ENCODE data around the gene NCF2. TPM values are rescaled to one million over a fixed set of nuclear protein-coding genes. Genes with fewer than 3 reads are reported as not detected.

Gene NCF2
- total and polyA plus RNA-seq, 2 donors = 5.8 to 8.6 TPM

DNA sequence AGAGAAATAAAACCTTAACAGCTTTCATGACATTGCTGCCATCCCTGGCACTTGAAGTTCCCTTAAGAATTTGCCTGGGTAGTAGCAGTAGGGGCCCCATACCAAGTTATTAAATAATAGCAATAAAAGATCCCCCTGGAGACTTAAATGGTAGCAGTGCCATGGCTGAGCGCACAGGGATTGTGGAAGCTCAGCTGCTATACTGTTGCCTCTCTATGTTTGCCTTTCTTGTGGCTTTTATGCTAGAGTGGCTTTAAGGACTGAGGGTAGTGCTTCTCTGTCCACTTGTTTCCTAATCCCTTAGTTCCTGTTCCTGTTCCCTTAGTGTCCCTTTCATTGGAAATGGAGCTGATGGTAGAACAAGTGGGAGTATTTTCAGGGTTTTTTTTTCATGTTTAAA lies 42.1 kb downstream of the NCF2 start:
- 97% methylated on average over 1 of the region's 1 CpG for WGBS
- Histone ChIP-seq H3K4me3 (ENCODE audit: low read depth, low read length) (no peak overlapping the region), H3K4me1 (ENCODE audit: insufficient read depth) (no peaks in the 10 kb centered on the region), H3K27ac (ENCODE audit: low read depth) (no peak overlapping the region), H3K36me3 (ENCODE audit: insufficient read depth) (peaks cover 10% of the 10 kb centered on the region)
- DNase-seq (ENCODE audit: extremely low spot score) = no peak

DNA sequence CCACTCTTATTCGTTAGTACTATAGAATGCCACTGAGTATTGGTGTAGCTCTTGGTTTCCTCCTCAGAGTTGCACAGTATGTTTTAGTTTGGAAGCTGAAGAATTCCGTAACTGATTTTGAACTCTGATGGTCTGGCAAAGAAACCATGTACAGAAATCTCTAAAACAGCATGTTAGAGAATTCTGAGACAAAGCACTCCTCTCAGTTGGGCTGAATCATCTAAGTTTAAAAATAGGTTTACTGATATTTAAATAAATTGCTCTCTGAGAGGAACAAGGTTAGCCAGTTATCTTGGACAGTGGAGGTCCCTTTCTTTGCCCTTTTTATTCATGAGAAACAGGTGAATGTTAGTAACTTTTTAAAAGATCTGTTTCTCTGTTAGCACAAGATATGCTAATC lies 43.8 kb downstream of the NCF2 start:
- H3K36me3 ChIP-seq (ENCODE audit: insufficient read depth) = peaks cover 6% of the 10 kb centered on the region
- no peaks in the 10 kb centered on the region for H3K4me1 ChIP-seq (ENCODE audit: insufficient read depth)
- no peak for DNase-seq (ENCODE audit: extremely low spot score)
- no peak overlapping the region for H3K27ac ChIP-seq (ENCODE audit: low read depth)
- 85% methylated on average over 2 of the region's 2 CpGs for WGBS
- no peak overlapping the region for H3K4me3 ChIP-seq (ENCODE audit: low read depth, low read length)

DNA sequence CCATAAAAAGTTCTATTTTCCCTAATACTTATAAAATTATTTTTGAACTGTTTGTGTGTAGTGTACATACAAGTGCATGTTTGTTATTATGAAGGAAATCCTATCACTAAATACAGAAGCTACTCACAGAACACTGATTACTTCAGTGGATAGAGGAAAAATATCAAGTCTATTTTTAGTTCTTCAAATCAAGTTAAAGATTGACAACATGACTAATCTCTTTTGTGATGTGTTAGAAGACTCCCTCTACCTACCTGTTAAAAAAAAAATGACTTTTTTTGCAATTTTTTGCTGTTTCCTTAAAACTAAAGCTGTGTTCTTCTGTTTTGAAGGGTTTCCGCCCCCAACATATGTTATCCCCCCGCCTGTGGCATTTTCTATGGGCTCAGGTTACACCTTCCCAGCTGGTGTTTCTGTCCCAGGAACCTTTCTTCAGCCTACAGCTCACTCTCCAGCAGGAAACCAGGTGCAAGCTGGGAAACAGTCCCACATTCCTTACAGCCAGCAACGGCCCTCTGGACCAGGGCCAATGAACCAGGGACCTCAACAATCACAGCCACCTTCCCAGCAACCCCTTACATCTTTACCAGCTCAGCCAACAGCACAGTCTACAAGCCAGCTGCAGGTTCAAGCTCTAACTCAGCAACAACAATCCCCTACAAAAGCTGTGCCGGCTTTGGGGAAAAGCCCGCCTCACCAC lies 45.5 kb downstream of the NCF2 start:
- DNase-seq (ENCODE audit: extremely low spot score) = no peak

DNA sequence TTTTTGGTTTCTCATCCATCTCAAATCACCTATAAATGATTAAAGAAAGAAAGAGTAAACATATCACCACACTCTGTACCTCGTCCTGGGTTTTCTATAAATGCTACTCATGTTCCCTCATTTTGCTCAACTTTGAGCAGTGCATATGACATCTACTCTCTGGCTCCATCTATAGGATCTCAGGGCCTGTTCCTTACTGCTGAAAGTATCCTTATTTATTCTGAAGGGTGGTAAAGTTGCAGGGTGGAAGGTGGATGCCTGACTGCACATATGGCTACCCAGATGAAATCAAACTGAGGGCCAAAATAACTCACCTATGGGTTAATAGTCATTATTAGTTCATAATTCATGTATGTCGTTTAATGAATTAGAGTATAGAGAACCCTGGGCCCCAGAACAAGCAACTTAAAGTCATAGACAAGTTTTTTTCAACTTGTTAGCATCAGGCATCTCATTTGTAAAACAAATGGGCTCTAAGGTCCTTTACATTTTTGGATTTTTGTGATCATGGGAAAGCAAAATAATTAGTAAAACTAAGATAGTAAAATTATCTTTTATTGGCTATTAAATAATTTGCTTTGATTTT lies 46.5 kb downstream of the NCF2 start:
- Histone ChIP-seq H3K4me1 (ENCODE audit: insufficient read depth) (no peaks in the 10 kb centered on the region), H3K27ac (ENCODE audit: low read depth) (no peak overlapping the region), H3K4me3 (ENCODE audit: low read depth, low read length) (no peak overlapping the region), H3K36me3 (ENCODE audit: insufficient read depth) (peaks cover 8% of the 10 kb centered on the region)
- DNase-seq (ENCODE audit: extremely low spot score) = peak; percentile 13
- 40% methylated on average over 2 of the region's 2 CpGs for WGBS

More for the DNA sequence above, 45.5 kb downstream of the NCF2 start:
- Histone ChIP-seq H3K4me1 (ENCODE audit: insufficient read depth) (no peaks in the 10 kb centered on the region), H3K36me3 (ENCODE audit: insufficient read depth) (peaks cover 8% of the 10 kb centered on the region), H3K27ac (ENCODE audit: low read depth) (no peak overlapping the region), H3K4me3 (ENCODE audit: low read depth, low read length) (no peak overlapping the region)
- whole genome bisulfite sequencing = 76% methylated on average over 5 of the region's 5 CpGs

DNA sequence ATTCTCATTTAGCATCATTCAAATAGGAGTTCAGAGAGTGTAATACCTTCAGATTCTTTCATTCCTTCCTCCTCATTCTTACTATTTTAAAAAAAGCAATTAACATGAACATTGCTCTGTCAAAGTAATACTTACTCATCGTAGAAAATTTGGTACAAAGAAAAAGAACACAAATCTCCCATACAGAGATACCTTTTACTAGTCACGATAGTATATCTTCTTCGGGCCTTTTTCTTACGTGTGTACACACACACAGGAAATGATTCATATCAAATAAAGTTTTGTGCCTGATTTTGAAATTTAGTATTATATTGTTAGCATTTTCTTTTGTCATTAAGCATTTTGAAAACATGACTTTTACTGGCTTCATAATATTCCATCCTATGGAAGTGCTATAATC lies 52.9 kb downstream of the NCF2 start:
- H3K27ac ChIP-seq (ENCODE audit: low read depth) = no peak overlapping the region
- H3K4me3 ChIP-seq (ENCODE audit: low read depth, low read length) = no peak overlapping the region
- peaks cover 9% of the 10 kb centered on the region for H3K36me3 ChIP-seq (ENCODE audit: insufficient read depth)
- DNase-seq (ENCODE audit: extremely low spot score) = no peak
- no peaks in the 10 kb centered on the region for H3K4me1 ChIP-seq (ENCODE audit: insufficient read depth)
- WGBS = 97% methylated on average over 4 of the region's 4 CpGs

DNA sequence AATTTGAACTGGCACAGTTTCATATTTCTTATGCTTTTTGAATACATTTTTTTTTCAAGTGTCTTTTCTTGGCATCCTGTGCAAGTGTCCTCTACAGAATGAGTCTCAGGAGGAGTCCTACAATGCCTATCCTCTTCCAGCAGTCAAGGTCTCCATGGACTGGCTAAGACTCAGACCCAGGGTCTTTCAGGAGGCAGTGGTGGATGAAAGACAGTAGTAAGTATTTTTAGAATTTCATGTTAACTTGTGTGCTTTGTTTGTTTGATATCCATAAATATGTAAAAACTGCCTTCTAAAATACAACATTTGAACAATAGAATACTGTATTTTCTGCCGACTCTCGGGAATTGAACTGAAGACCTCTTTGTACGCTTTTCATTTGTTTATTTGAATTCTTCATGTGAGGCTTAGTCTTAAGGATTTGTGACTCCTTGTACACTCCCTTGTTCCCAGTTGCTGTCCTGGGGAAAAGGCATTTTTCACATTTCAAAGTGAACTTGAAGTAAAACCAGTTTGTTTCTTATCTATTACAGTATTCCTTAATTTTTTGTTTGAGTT lies 56.6 kb downstream of the NCF2 start:
- peaks cover 7% of the 10 kb centered on the region for H3K36me3 ChIP-seq (ENCODE audit: insufficient read depth)
- no peak for DNase-seq (ENCODE audit: extremely low spot score)
- no peak overlapping the region for H3K4me3 ChIP-seq (ENCODE audit: low read depth, low read length)
- H3K27ac ChIP-seq (ENCODE audit: low read depth) = no peak overlapping the region
- 89% methylated on average over 3 of the region's 3 CpGs for WGBS
- no peaks in the 10 kb centered on the region for H3K4me1 ChIP-seq (ENCODE audit: insufficient read depth)

DNA sequence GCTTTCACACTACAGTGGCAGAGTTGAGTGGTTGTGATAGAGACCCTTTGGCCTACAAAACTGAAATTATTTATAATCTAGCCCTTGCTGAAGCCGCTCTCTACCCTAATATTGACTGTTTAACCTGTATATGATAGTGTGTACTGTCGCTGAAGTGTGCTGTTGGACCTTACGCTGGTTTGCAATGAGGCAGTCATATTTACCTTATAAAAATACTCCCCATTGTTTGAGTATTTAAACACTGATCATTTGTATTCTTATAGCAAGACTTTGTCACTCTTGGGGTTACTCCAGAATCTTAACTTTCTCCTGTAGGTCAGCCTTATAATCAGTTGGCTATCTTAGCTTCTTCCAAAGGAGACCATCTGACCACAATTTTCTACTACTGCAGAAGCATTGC lies 61.7 kb downstream of the NCF2 start:
- Histone ChIP-seq H3K36me3 (ENCODE audit: insufficient read depth) (peaks cover 1% of the 10 kb centered on the region), H3K4me1 (ENCODE audit: insufficient read depth) (no peaks in the 10 kb centered on the region), H3K4me3 (ENCODE audit: low read depth, low read length) (no peak overlapping the region), H3K27ac (ENCODE audit: low read depth) (no peak overlapping the region)
- WGBS = 97% methylated on average over 3 of the region's 3 CpGs
- no peak for DNase-seq (ENCODE audit: extremely low spot score)

DNA sequence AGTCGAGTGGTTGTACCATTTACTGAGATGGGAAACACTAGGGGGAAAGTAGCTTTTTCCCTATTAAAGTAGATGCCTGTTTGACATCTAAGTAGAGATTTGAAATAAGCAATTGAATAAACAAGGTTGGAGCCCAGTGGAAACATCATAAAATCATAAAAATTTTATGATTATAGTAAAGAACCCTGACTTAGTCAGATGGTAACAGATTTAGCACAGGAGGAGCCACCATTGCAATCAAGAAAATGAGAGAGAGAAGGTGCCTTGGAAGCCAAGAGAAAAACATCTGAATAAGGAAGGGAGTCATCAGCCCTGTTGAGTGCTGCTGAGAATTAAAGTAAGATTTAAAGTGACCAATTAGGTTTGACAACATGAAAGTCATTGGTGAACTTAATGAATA lies 68.2 kb downstream of the NCF2 start:
- H3K4me1 ChIP-seq (ENCODE audit: insufficient read depth) = no peaks in the 10 kb centered on the region
- no peaks in the 10 kb centered on the region for H3K36me3 ChIP-seq (ENCODE audit: insufficient read depth)
- no peak overlapping the region for H3K4me3 ChIP-seq (ENCODE audit: low read depth, low read length)
- H3K27ac ChIP-seq (ENCODE audit: low read depth) = no peak overlapping the region
- 82% methylated on average over 1 of the region's 1 CpG for WGBS
- no peak for DNase-seq (ENCODE audit: extremely low spot score)

DNA sequence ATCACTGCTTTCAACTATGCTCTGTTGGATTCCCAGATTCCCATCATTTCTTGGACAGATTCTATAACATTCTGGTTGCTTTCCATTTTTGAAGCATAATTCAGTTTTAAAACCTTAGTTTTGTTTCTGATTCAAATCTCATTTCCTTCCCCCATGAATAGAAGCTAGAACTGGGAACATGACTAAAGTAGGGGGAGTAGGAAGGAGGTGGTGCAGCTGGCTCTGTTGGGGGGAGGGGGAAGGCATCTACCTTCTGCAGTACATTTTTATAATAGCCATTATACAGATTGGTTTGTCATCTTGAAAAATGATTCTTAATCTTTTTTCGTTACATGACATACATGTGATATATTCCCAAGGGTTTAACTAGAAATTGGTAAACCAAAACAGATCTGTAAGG lies 69.9 kb downstream of the NCF2 start:
- DNase-seq (ENCODE audit: extremely low spot score) = no peak
- 83% methylated on average over 1 of the region's 1 CpG for WGBS
- no peaks in the 10 kb centered on the region for H3K4me1 ChIP-seq (ENCODE audit: insufficient read depth)
- H3K36me3 ChIP-seq (ENCODE audit: insufficient read depth) = no peaks in the 10 kb centered on the region
- H3K4me3 ChIP-seq (ENCODE audit: low read depth, low read length) = no peak overlapping the region
- no peak overlapping the region for H3K27ac ChIP-seq (ENCODE audit: low read depth)

DNA sequence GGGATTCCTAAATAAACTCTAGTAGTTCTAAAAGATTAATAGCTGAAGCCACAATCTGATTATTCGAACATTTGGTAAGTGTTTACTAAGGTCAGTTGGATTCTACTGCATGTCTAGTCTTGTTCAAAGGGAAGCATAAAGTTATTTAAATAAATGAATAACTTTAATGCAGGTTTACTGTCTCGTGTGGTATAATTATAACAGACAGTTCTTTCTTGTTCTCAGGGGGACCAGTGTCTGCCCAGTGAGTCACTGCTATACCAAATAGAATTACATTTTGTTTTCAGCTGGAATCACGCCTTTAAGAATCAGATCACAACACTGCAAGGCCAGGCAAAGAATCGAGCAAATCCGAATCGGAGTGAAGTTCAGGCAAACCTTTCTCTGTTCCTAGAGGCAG lies 72.9 kb downstream of the NCF2 start:
- peak overlapping the region; percentile 18 for H3K27ac ChIP-seq (ENCODE audit: low read depth)
- no peaks in the 10 kb centered on the region for H3K36me3 ChIP-seq (ENCODE audit: insufficient read depth)
- no peaks in the 10 kb centered on the region for H3K4me1 ChIP-seq (ENCODE audit: insufficient read depth)
- DNase-seq (ENCODE audit: extremely low spot score) = no peak
- no peak overlapping the region for H3K4me3 ChIP-seq (ENCODE audit: low read depth, low read length)
- WGBS = 83% methylated on average over 6 of the region's 6 CpGs

DNA sequence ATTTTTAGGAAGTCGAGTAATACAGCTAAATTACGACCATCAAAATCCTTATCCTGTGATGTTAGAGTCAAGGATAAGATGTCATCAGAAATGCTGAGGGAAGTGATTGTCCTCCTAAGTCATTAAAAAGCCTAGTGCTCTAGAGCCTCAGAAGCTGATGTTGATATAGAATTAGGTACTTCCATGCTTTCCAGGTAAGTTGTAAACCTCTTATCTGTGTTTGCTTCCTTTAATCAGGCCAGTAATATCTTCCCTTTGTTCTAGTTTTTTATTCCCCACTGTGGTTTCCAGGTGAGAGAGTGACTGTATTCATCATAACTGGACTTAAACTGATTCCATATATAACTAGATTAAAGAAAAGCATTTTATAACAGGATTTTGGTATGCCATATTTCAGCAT lies 73.5 kb downstream of the NCF2 start:
- WGBS = 85% methylated on average over 2 of the region's 2 CpGs
- DNase-seq (ENCODE audit: extremely low spot score) = no peak
- H3K36me3 ChIP-seq (ENCODE audit: insufficient read depth) = no peaks in the 10 kb centered on the region
- no peak overlapping the region for H3K27ac ChIP-seq (ENCODE audit: low read depth)
- no peak overlapping the region for H3K4me3 ChIP-seq (ENCODE audit: low read depth, low read length)
- H3K4me1 ChIP-seq (ENCODE audit: insufficient read depth) = no peaks in the 10 kb centered on the region

DNA sequence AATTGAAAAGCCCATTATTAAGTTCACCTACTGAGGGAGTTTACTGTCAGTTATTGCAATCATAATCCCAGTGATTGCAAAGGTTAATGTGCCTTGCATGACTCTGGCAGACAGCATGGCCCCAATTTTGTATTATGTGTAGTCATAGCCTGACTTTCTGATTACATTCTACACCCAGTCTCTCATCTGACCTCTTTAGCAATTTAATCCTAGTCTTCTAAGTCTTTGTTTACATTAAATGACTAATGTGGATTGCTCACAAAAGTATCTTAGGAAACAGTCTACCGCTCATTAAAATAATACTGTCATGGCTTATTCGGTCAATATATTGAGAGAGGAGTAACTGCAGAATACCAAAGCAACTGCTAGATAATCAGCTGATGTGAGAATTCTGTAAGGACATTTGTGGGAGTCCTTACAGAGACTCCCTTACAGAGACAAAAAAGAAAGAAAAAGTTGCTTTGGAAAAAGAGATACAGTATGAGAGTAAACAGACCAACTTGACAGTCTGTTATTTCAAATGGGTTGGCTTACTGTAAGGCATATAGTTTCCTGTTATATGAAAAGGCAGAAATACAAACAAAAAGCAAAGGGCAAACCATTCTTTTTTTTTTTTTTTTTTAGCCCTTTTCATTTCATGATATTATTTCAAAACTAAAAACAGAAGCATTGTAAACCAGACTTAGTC lies 75.1 kb downstream of the NCF2 start:
- no peaks in the 10 kb centered on the region for H3K4me1 ChIP-seq (ENCODE audit: insufficient read depth)
- no peak overlapping the region for H3K27ac ChIP-seq (ENCODE audit: low read depth)
- H3K36me3 ChIP-seq (ENCODE audit: insufficient read depth) = no peaks in the 10 kb centered on the region
- no peak overlapping the region for H3K4me3 ChIP-seq (ENCODE audit: low read depth, low read length)
- no peak for DNase-seq (ENCODE audit: extremely low spot score)
- WGBS = 18% methylated on average over 2 of the region's 2 CpGs

DNA sequence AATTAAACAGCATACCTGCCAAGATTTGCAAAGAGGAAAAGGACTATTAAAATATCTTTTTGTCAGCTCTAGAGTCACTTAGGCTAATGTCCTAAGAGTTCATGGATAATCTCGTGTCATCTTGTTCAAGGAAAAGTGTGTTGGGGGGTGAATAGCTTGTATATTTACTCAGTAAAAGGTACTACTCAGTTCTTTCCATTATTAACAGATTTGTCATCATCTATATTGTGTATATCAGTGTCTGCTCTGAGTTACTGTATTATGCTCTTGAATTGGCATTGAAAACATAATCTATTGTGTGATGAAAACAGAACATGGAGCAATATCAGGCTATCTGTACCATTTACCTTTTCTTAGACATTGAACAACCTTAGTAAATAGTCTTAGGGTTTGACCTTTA lies 76.0 kb downstream of the NCF2 start:
- H3K4me1 ChIP-seq (ENCODE audit: insufficient read depth) = no peaks in the 10 kb centered on the region
- H3K4me3 ChIP-seq (ENCODE audit: low read depth, low read length) = no peak overlapping the region
- H3K27ac ChIP-seq (ENCODE audit: low read depth) = no peak overlapping the region
- no peaks in the 10 kb centered on the region for H3K36me3 ChIP-seq (ENCODE audit: insufficient read depth)
- no peak for DNase-seq (ENCODE audit: extremely low spot score)
- WGBS = 94% methylated on average over 1 of the region's 1 CpG

DNA sequence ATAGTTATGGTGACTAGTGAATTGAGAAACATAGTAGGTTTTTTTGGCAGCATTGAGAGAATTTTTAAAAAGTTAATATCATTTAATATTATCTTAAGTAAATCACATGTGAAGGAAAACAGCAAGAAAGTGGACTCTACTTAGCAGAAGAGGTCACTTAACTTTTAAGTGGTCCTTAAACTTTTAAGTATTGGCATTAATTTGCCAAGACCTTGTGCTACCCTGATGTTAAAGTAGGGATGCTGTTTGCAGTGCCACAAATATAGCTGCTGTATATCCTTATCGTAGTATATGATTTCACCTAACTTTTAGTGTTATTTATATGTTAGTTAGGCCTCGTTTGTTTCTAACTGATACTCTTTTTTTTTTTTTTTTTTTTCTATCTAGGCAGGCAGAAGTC lies 77.8 kb downstream of the NCF2 start:
- WGBS = 93% methylated on average over 2 of the region's 2 CpGs

More for the DNA sequence above, 77.8 kb downstream of the NCF2 start:
- no peak for DNase-seq (ENCODE audit: extremely low spot score)
- no peak overlapping the region for H3K4me3 ChIP-seq (ENCODE audit: low read depth, low read length)
- H3K27ac ChIP-seq (ENCODE audit: low read depth) = no peak overlapping the region
- H3K36me3 ChIP-seq (ENCODE audit: insufficient read depth) = no peaks in the 10 kb centered on the region
- no peaks in the 10 kb centered on the region for H3K4me1 ChIP-seq (ENCODE audit: insufficient read depth)
